HG02970 (cell line): Measurements from ENCODE around the gene EYS.
"Not testable (repeated sequence)": the region's sequence is repeated elsewhere in the genome, so short reads cannot be mapped to it uniquely, and the experiment has no call there.

Source experiments
- ATAC-seq: cut with Tn5 transposase; IDR thresholded peaks from one replicate; pipeline ENCODE4 v1.9.1; 2021; ENCODE audit warnings: mild to moderate bottlenecking, moderate library complexity, moderate number of reproducible peaks; ENCODE audit not compliant: unreplicated experiment, low FRiP score

Gene EYS

DNA sequence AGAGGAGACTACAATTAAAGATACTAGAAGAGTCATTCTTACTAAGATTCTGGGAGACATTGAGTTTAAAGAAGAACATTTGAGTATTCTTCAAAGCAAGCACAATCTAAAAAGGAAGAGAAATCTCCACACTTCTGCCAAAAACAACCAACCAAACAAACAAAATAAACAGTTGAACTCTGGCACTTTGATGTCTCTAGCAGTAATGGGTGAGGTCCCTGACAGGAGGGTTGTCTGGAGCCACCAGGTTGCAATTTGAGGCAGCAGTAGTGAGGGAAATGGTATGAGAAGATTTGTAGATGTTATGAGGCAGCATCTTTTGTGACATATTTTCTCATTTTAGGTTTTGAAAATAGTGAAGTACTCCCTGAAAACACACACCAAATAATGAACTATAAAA is 1963.3 kb downstream of the EYS start:
- no peak for ATAC-seq

DNA sequence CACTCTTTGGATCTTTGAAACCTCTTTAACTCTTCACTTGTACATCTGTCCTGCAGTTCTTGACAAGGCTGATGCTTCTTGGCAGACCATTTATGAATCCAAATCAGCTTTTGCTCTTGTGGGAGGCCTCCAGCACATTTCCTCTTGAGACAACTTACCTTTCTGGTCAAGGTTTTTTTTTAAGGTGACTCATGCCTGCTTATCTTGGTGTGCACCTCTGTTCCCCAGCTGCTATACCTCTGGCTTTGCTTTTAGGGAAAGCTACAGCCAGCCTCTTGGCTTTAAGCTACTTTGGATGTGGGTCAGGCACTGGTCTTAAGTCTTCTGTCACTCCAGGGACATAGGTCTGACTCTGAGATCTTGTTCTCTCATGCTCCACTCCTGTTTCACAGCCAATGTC is 1965.0 kb downstream of the EYS start:
- ATAC-seq = no peak

DNA sequence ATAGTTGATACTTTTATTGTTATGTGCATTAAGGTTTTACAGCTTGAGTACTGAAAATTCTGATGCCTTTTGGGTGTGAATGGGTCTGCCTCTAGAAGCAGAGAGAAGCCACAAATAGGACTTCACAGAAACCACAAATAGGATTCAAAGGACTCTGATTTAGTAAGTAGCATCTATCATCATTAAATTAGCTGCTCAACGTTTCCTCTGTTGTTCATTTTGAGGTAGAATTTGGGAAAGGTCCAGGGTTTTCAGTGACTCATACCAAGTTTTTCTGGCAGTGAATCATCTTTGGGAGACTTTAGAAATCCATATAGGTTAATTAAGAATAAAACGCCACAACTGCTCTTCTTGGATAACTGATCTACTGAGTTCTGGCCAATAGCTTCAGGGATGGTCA is 1966.3 kb downstream of the EYS start:
- ATAC-seq = no peak

DNA sequence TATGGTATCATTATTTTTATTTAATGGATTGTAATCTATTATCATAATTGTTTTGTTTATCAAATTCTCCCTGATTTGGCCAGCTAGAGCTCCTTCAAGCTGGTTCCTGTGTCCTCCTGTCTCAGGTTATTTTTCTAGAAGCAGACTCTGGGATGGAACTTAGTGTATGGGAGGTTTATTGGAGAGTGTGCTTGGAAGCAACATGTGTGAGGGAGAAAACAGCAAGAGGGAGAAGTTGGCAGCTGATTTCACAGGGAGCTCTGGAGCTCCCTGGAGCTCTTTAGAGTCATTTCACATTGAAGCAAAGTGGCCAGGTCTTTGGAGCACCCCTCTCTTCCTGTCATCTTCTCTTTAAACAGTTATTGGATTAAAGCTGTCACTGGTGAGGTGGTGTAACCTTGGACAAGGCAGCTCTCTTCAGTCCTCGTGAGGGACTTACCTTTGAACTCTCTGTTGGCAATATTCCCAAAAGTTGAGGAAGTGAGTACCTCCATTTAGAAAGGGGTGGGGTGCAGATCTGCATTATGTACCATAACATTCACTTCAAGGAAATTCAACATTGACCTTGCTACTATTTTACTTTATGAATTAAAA is 1967.8 kb downstream of the EYS start:
- ATAC-seq = no peak

DNA sequence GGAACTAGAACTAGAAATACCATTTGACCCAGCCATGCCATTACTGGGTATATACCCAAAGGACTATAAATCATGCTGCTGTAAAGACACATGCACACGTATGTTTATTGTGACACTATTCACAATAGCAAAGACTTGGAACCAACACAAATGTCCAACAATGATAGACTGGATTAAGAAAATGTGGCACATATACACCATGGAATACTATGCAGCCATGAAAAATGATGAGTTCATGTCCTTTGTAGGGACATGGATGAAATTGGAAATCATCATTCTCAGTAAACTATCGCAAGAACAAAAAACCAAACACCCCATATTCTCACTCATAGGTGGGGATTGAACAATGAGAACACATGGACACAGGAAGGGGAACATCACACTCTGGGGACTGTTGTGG is 1968.8 kb downstream of the EYS start:
- not testable (repeated sequence) for ATAC-seq

DNA sequence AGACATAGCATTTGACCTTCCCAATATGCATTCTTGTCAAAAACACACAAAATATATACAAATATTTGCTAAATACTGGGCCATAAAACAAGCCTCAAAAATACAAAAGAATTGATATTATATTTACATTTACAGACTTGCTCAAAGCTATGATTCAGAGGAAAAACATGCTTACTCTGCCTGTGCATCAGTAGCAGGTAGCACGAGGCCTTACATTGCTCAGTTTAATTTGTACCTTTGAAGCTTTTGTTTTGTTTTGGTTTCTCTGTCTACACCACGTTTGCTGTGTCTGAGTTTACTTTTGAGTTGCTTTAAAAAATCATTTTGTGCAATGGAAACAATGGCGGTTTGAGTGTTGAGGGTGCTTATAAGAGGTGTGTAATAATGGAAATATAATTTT is 1972.1 kb downstream of the EYS start:
- ATAC-seq = no peak

DNA sequence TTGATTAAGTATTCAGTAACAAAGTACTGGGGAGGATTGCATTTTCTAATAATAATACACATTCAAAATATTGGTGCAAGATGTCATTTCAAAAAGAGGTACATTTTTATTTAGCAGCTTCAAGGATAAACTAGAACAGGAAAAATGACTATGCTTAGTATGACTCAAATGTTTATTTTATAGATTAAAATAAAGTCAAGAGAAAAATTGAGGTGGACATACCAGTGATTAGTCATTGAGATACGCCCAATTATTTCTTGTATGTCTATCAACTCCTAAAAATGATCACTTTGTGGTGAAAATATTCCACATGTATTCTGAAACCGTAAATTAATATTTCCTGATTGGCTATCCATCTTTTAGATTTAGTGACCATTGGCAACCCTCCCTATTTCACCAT is 1974.7 kb downstream of the EYS start:
- ATAC-seq = no peak

DNA sequence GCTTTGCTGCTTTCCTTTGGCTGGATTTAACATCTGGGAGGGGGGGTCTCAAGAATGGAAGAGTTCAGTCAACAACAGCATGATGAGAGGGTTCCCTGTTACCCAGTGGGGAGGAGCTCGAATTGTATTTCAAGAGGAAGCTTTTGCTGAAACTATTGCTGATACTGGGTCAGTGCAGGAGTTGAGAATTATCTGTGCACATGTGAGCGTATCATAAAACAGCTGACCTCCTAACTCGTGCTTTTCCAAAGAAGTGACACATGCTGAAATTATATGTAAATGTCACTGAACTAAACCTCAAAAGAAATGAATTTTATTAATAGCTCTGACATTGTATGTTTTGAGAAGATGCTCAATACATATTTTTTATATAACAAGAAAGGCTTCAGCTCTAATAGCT is 1975.1 kb downstream of the EYS start:
- no peak for ATAC-seq

DNA sequence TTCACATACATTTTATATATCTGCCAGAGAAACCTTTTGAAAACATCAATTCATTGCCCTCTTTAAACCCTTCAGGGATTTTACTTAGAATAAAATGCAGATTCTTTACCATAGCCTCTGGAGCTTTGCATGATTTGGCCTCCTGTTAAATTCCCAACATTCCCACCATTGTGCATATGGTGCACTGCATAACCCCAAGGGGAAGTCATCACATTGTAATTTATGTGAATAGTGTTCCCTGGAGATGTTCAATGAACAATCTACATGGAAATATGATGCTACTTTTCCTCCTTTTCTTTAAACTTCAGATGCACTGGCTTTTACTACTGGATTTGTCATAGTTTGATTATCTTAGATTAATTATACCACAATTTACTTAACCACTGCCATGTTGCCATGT is 1976.7 kb downstream of the EYS start:
- no peak for ATAC-seq

DNA sequence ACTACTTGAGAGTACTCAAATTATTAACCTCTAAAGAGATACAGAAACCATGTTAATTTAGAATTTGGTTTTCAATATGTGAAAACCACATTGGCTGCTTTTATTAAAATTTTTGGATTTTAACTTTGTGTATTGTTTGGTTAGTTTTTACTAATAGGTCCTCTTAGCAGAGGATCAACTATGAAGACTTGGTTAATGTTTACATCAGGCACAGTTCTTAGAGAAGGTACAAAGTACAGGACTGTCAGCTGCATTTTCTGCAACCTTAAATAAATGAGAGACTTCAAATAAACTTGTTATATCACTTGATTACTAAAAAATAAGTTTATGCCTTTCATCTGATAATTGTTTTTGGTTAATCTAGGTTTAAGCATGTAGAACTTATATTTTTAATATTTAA is 1982.3 kb downstream of the EYS start:
- ATAC-seq = no peak

DNA sequence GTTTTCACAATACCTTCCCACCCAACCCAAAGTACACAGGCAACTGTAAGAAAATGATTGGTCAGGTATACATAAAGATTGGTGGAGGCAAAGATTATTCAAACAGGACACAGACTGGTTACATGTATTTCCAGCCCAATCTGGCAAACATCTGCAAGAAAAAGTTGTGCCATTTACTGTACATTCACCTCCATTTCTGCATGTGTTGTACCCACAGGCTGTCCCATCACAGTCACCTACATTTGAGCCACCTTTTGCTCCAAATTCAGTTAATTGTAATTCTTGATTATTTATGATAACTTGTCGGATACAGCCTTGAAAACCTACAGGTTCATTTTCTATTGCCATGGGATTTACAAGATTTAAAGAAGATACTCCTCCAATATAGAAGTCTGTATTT is 1985.8 kb downstream of the EYS start:
- no peak for ATAC-seq

DNA sequence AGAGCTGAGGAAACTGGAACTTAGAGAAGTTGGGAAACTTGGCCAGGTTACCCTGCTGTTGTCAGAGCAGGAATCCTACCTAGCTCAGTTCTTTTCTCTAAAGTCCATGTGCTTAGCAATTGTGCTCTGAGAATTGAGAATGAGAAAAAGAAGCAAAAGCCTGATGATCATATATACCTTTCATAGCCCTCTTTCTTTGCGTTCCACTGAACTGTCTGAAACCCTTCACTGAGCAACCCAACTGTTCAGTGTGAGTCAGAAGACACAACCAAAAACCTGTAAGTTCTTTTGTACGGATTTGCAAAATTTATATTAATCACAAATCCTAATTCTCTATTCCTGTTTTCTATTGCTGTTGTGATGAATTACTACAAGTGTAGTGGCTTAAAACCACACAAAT is 1990.9 kb downstream of the EYS start:
- no peak for ATAC-seq

DNA sequence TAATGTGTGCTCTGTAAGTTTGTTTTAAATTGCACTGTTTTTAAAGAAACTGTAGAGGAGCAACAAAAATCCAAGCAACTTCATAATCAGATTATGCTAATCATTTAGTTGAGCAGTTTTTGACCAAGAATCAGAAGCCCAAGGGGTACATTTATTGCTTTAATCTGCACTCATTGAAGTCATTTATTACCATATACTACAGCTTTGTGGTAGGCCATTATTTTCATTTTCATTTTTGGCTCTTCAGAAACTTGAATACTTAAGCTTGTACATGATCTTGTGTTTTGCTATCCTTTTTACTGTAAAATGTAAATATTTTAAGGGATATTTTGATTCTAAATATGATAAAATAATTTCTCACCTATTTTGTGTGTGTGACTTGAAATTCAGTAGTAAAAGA is 1992.9 kb downstream of the EYS start:
- no peak for ATAC-seq

DNA sequence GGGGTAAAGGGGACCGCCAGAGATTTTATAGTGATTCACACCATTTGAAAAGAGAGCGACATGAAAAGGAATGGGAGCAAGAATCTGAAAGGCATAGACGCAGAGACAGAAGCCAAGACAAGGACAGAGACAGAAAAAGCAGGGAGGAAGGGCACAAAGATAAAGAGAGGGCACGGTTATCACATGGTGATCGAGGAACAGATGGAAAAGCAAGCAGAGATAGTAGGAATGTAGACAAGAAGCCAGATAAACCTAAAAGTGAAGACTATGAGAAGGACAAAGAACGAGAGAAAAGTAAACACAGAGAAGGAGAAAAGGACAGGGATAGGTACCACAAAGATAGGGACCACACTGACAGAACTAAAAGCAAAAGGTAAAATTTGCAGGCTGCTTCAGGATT is 1993.7 kb downstream of the EYS start:
- ATAC-seq = no peak

DNA sequence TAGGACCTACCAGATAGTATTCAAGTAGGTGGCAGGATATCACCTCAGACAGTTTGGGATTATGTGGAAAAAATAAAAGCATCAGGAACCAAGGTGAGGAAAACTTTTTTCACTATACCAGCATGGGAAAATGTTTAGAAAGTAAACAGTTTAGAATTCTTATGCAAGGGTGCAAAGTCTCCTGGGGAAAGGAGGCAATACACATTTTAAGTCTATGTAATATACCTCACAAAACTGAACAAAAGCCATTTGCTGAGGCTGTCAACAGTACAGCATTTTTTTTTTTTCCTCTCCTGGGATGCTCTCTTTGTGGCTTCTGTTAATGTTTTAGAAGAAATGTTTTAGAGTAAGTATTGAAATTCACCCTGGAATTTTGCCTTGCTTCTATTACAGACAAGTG is 1997.9 kb downstream of the EYS start:
- no peak for ATAC-seq

DNA sequence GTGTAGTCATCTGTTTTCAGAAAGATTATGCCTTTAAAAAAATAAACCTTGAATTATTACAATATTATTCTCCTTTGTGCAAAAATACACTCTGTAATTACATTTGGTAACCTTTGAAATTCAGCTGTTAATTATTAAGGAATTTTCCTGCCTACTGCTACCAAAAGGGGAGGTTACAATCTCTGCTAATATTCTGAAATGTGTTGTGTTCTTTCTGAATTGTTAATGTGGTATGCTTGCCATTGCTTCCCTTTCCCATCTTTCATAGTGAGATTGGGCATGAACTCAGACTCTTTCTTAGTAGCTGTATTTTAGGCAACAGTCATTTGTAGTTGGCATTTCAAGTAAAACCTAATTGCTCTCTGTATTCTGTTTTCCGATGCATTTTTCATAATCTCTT is 1998.4 kb downstream of the EYS start:
- ATAC-seq = no peak

DNA sequence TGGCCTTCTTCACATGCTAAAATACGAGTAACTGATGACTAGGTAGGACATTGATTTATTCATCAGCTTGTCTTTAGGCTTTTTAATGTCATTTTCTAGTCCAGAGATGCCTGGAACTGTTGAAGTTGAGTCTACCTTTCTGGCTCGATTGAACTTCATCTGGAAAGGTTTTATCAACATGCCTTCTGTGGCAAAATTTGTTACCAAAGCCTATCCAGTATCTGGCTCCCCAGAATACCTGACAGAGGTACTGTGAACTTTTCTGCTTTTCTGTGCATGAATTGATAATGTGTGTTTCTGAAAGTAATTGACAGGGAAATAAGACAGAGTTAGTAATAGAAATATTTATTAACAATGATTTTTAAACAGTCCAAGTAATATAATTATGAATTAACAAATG is 2000.4 kb downstream of the EYS start:
- no peak for ATAC-seq

DNA sequence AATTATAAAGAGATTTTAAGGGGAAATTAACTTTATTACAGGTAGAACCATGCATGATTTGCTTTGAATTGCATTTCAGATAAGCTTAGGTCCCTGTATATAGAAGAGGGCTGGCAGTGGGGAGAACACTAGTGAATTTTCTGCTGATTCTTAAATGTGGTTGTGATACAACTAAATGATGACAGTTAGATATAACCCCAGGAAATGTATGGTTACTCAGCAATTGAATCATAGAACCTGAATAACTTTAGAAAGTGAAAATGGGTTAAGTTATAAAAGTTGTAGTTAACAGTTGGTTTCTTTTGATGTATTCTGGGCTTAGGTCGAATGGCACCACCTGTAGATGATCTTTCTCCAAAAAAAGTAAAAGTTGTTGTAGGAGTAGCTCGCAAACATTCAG is 2001.3 kb downstream of the EYS start:
- ATAC-seq = no peak

DNA sequence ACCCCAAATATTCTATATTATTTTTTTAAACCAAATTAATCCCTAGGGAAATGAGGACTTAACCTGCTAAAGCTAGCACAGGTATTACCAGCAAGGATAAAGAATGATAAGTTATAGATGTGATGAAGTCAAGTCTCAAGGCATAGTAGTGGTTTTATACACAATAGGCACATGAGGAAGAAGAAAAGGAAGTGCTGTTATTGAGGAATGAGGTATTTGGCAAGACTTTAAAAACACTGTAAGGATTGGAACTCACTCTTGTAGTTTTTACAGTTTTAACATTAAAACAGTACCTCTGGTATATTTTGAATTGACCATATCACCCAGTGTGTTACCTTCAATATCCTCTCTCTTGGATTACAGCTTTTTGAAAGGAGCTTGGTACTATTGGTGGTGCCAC is 2016.8 kb downstream of the EYS start:
- ATAC-seq = no peak

DNA sequence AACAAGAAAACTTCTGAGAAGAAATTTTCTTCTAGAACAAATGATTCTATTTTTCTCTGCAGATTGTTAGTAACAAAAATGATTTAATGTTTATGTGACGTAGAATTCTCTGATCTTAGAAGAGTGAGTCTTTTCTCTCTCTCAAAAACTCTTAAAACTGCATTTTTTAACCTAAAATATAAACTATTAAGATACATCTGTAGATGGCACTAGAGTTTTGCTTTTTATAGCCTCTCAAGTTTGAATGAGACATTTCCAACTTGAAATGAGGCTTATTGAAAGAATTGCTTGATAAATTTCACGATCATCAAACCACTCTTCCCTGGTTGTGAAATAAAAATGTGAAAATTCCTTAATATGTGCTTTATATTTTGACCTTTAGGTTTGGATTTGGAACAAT is 2017.6 kb downstream of the EYS start:
- ATAC-seq = no peak

DNA sequence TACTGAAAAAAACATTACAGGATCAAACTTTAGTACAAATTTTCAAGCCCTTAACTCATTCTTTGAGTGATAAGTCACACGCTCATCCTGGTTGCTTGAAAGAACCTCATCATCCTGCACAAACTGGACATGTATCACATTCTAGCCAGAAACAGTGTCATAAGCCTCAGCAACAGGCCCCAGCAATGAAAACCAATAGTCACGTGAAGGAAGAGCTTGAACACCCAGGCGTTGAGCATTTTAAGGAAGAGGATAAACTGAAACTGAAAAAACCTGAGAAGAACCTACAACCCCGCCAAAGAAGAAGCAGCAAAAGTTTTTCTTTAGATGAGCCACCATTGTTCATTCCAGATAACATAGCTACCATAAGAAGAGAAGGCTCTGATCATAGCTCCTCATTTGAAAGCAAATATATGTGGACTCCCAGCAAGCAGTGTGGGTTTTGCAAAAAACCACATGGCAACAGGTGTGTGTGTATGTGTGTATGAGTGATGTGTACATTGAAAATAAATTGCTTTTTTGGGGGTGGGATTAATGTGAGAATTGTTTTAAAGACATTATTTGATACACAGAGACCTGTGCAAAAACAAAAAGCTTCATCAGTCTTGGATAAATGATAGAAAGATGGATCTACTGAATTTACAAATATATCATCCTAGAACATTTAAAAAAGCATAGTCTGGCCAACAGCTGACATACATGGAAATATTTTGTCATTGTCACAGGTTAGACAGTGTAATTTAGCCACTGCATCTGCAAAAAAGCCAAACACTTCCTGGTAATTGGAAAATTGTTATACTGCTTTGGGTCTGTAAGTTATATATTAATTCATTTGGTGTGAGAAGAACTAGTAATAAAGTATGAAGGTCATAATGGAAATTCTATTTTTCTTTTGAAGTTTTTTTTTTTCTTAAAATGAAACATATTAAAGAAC is 2021.3 kb downstream of the EYS start:
- peak; percentile 51 for ATAC-seq

DNA sequence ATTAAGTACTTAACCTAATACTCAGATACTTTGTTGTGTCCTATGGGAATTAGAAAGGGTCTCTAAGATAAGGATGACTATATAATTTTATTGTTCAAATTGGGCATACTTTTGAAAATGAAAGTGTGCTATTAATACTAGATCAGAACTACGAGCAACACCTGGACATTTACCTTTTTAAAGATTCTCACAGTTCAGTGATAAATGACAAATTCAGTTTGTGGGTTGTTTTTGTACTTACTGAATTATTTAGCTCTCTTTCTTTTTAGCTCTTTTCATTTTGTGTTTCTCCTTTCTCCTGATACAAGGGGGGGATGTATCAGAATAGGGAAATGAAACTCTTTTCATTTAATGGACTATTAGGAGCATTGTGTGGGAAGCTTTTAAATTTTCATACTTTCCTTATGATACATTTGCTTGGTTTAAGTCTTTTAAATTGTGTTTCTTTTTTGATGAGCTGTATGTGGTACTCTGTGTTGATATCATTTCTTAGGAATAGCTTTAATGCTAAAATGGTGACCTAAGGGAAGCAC is 2023.9 kb downstream of the EYS start:
- no peak for ATAC-seq
